ENCODE results near the gene CYB5R2.
"Not testable (repeated sequence)": the region's sequence is repeated elsewhere in the genome, so short reads cannot be mapped to it uniquely, and the experiment has no call there.

The CYB5R2 gene

DNA sequence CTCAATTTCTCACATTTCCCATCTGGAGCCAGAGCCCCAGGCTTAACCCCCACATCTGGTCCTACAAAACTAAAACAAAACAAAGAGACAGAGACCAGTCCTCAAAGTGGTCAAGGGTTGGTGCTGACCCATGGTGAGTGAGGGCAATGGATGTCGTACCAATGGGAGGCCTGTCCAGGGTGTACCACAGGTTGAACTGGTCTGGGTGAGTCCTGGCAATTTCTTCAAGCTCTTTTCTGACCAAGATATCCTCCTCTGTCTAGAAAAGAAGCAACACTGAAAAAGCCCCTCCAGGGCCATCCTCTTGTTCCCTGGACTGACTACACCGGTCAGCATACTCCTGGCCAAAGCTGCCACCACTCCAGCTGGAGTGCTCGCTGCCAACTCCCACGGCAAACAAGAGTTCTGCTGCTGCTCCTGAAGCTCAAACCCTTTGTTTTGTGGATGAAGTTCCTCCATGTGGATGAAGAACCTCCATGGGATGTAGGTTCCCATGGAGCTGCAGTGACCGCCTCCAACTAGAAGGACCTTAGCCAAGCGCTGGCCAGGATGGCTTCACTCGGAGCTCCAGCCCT lies 6.9 kb downstream of the CYB5R2 start:
- TF ChIP-seq, protein P1, sequence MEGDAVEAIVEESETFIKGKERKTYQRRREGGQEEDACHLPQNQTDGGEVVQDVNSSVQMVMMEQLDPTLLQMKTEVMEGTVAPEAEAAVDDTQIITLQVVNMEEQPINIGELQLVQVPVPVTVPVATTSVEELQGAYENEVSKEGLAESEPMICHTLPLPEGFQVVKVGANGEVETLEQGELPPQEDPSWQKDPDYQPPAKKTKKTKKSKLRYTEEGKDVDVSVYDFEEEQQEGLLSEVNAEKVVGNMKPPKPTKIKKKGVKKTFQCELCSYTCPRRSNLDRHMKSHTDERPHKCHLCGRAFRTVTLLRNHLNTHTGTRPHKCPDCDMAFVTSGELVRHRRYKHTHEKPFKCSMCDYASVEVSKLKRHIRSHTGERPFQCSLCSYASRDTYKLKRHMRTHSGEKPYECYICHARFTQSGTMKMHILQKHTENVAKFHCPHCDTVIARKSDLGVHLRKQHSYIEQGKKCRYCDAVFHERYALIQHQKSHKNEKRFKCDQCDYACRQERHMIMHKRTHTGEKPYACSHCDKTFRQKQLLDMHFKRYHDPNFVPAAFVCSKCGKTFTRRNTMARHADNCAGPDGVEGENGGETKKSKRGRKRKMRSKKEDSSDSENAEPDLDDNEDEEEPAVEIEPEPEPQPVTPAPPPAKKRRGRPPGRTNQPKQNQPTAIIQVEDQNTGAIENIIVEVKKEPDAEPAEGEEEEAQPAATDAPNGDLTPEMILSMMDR (IDR thresholded peaks at IDR 0.05; ENCODE audit: extremely low read depth, insufficient read depth, missing control alignments): no peak
- in situ Hi-C loops (cut with MboI; ENCODE audit: low pct_unique_long_range_greater_than_20kb, low sequenced_read_pairs, unreplicated experiment): no loop called here

DNA sequence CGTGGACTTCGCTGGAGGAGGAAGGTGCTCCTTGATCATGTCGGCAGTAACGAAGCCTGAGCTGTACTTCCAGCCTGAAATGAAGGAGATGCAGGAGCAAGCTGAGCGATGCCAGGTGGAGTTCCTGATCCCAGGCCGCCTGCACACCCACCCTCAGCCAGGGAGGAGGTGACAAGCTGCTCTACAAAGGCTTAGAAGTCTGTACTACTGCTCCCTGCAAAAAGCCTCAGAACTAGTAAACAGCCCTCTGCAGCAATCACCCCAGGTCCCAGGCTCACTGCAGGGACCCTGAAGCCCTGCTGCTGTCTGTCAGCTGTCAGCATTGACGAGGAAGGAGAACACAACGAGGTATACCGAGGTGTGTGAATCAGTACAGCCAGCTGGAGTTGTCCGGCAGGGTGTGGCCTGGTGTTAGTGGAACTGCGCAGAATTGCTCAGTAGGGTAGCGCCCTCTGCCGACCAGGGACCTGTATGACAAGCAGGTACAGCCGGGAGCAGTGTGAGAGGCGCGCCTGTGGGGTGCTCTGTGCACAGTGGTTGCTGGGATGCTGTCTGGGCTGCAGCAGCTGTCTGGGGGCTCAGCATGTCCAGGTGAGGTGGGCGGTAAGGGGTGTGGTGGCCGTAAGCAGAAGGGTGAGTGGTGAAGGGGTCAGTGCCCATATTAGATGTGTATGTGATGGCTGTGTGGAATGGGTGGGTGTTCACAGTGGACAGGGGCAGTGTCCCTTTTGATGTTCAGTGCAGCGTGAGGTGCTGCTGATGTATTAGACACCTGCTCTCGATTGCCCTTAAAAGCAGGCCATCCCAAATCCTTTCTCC lies 7.6 kb downstream of the CYB5R2 start:
- in situ Hi-C loops (cut with MboI; ENCODE audit: low pct_unique_long_range_greater_than_20kb, low sequenced_read_pairs, unreplicated experiment): no loop called here
- peak; percentile 89 for DNase-seq (ENCODE audit: low spot score)
- TF ChIP-seq, protein P1 (IDR thresholded peaks at IDR 0.05; ENCODE audit: extremely low read depth, insufficient read depth, missing control alignments): peak; percentile 91

More for the DNA sequence above, 6.9 kb downstream of the CYB5R2 start:
- DNase-seq (ENCODE audit: low spot score): no peak

DNA sequence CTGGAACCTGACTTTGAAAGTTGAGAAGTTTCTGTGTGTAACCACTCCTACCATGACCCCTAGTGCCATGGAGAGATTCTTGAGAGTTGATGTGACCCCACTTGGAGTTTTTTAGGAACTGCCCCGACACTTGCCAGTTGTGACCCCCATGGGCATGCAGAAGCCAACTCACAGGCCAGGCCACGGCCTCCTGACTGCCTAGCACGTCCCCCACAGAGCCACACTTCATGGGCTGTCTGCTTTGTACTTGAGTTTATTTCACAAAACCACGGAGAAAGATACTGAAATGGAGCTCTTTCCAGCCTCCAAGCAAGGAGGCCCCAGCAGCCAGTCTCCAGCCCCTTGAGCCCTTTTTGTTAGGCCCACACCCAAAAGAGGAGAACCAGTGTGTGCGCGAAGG lies 8.4 kb downstream of the CYB5R2 start:
- DNase-seq (ENCODE audit: low spot score): no peak
- in situ Hi-C loops (cut with MboI; ENCODE audit: low pct_unique_long_range_greater_than_20kb, low sequenced_read_pairs, unreplicated experiment): no loop called here
- TF ChIP-seq, protein P1 (IDR thresholded peaks at IDR 0.05; ENCODE audit: extremely low read depth, insufficient read depth, missing control alignments): no peak

DNA sequence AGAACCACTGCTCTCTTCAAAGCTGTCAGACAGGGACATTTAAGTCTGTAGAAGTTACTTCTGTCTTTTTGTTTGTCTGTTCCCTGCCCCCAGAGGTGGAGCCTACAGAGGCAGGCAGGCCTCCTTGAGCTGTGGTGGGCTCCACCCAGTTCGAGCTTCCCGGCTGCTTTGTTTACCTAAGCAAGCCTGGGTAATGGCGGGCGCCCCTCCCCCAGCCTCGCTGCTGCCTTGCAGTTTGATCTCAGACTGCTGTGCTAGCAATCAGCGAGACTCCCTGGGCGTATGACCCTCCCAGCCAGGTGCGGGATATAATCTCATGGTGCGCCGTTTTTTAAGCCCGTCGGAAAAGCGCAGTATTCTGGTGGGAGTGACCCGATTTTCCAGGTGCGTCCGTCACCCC lies 9.8 kb downstream of the CYB5R2 start:
- in situ Hi-C loops (cut with MboI; ENCODE audit: low pct_unique_long_range_greater_than_20kb, low sequenced_read_pairs, unreplicated experiment): not testable (repeated sequence)

DNA sequence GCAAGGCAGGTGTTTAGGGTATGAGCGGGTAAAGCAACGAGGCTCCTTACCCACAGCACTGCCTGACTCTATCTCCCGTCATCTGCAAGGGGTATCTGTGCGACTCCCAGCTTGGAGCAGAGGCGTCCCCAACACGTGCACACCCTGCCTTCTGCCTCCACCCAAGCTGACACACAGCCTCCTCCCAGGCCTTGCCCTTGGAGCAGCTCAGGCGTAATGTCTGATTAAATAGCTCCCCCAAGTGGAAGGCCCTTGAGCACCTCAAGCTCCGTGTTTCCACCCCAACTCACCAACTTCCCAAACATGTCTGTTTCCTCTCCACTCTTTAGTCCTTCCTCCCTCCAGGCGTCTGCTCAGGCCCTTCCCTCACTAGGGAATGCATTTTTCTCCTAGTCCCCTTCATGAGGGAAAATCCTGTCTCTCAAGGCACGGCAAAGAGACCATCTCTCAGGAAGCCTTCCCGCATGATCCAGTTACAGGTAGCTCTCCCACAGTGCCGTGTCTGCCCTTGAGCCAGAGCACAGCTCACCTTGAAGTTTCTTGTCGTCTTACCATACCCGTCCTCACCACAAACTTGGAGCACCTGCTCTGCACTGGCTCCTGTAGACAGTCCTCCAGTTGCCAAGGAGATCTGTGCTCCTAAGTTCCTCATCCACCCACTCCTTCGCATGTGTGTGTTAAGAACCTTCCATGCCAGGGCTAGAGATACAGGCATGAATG lies 15.8 kb downstream of the CYB5R2 start:
- TF ChIP-seq, protein P1 (IDR thresholded peaks at IDR 0.05; ENCODE audit: extremely low read depth, insufficient read depth, missing control alignments): peak; percentile 51
- peak; percentile 28 for DNase-seq (ENCODE audit: low spot score)

More for the DNA sequence above, 9.8 kb downstream of the CYB5R2 start:
- not testable (repeated sequence) for DNase-seq (ENCODE audit: low spot score)

DNA sequence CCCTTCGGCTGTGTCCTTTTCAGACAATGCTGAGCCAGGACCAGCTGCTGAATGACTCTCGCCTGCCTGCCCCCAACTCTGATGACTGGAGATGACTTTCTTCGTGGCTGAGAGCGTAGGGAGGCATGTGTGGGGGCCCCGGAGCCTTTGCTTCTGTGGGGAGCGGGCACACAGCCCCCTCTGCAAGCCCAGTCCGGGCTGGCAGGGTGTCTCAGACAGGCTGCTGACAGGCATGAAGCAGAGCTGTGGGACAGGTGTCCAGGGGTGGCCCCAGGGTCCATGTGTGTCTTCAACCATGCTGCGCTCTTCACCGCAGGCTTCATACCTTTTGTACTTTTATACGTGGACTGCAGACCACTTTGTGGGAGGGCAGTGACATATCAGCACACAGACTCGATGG lies 16.6 kb downstream of the CYB5R2 start:
- in situ Hi-C loops (cut with MboI; ENCODE audit: low pct_unique_long_range_greater_than_20kb, low sequenced_read_pairs, unreplicated experiment): no loop called here
- DNase-seq (ENCODE audit: low spot score): no peak
- TF ChIP-seq, protein P1 (IDR thresholded peaks at IDR 0.05; ENCODE audit: extremely low read depth, insufficient read depth, missing control alignments): no peak

More for the DNA sequence above, 15.8 kb downstream of the CYB5R2 start:
- in situ Hi-C loops (cut with MboI; ENCODE audit: low pct_unique_long_range_greater_than_20kb, low sequenced_read_pairs, unreplicated experiment): no loop called here

All from GM13977 (cell line).